SU-DHL-6 (cell line): ENCODE results near the gene HLA-C.

ENCODE experiments used
- H2AFZ ChIP-seq: fragments of 200-600 bp; sonication (generic); 2 replicates; pipeline ENCODE4 v1.6.1; 2014; ENCODE audit warnings: low read depth, mild to moderate bottlenecking, moderate library complexity, mixed read lengths, antibody characterized with exemption, low read length; ENCODE audit not compliant: severe bottlenecking
- H3F3A ChIP-seq: fragments of 200-600 bp; shearing (Covaris generic); 2 replicates; pipeline ENCODE4 v1.6.0; 2016; ENCODE audit warnings: antibody characterized with exemption, mild to moderate bottlenecking; ENCODE audit not compliant: insufficient read depth
- H3K27ac ChIP-seq: fragments of 200-600 bp; sonication (generic); 2 replicates; pipeline ENCODE4 v1.5.1; 2016; ENCODE audit warnings: low read depth, mild to moderate bottlenecking, low read length, moderate library complexity, mixed read lengths
- H3K27me3 ChIP-seq: fragments of 200-600 bp; sonication (generic), shearing (Covaris generic); 2 replicates; pipeline ENCODE4 v1.6.0; 2014; ENCODE audit warnings: mild to moderate bottlenecking, low read length
- H3K36me3 ChIP-seq: fragments of 200-600 bp; sonication (generic); 2 replicates; pipeline ENCODE4 v1.6.1; 2014; ENCODE audit warnings: mild to moderate bottlenecking, low read length, mixed read lengths
- H3K4me2 ChIP-seq: fragments of 300-600, 200-600 bp; shearing (Covaris generic), sonication (generic); 2 replicates; pipeline ENCODE4 v1.6.0; 2014; ENCODE audit warnings: low read length, low read depth, mild to moderate bottlenecking; ENCODE audit not compliant: poor library complexity, severe bottlenecking
- H3K4me3 ChIP-seq: fragments of 200-600 bp; sonication (generic); 2 replicates; pipeline ENCODE4 v1.5.1; 2014; ENCODE audit warnings: antibody characterized with exemption, low read length, mild to moderate bottlenecking, mixed read lengths; ENCODE audit not compliant: insufficient read depth, poor library complexity, severe bottlenecking
- H3K79me2 ChIP-seq: fragments of 200-600 bp; sonication (generic); 2 replicates; pipeline ENCODE4 v1.6.1; 2014; ENCODE audit warnings: mild to moderate bottlenecking, low read length, moderate library complexity; ENCODE audit not compliant: insufficient read depth
- H3K9ac ChIP-seq: fragments of 200-600 bp; sonication (generic); 2 replicates; pipeline ENCODE4 v1.7.0; 2014; ENCODE audit warnings: mild to moderate bottlenecking, low read length
- H3K9me2 ChIP-seq: fragments of 200-600 bp; sonication (generic); replicated peaks from 2 replicates; pipeline ENCODE4 v1.6.1; 2014; ENCODE audit warnings: low read length; ENCODE audit not compliant: insufficient read depth
- H3K9me3 ChIP-seq: fragments of 200-600 bp; sonication (generic); 2 replicates; pipeline ENCODE4 v1.6.1; 2014; ENCODE audit warnings: low read length, mixed read lengths; ENCODE audit not compliant: insufficient read depth
- H4K20me1 ChIP-seq: fragments of 200-600 bp; sonication (generic); 2 replicates; pipeline ENCODE4 v1.6.1; 2014; ENCODE audit warnings: low read depth, mild to moderate bottlenecking, antibody characterized with exemption, low read length, moderate library complexity, mixed read lengths
- EZH2phosphoT487 ChIP-seq: fragments of 200-600 bp; sonication (generic), shearing (Covaris generic); conservative IDR thresholded peaks from 2 replicates; pipeline ENCODE4 v1.6.1; 2018; ENCODE audit warnings: mild to moderate bottlenecking, antibody characterized with exemption, low read length, moderate library complexity, mixed read lengths
- TF ChIP-seq, protein P1 (sequence below): fragments of 200-600 bp; sonication (generic); IDR thresholded peaks from one replicate; pipeline ENCODE4 v1.5.1; 2017; ENCODE audit warnings: antibody characterized with exemption, mild to moderate bottlenecking, low read length, moderate library complexity; ENCODE audit not compliant: insufficient read depth, poor library complexity, severe bottlenecking

HLA-C gene

DNA sequence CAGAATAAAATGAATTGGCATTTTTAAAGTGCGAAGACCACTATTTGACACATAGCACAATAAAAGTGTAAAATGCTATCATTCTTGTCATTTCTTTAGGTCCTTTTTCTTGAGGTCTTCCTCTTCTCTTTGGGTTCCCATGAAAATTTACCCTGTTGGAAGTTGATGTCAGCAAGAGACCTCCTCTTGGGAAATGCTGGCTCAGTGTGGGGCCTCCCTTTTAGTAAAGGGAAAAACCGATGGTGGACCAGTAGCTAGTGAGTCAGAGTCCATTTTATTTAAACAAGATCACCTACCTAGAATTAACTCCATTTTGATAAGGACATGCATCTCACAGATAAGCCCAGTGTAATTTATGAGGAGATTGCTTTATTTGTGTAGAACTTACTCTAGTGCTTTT, 37.7 kb upstream of the HLA-C start:
- Histone ChIP-seq H3K36me3 (no peaks in the 10 kb centered on the region), H3K9me2 (no peaks in the 10 kb centered on the region), H3K9ac (no peak overlapping the region), H3K27me3 (no peaks in the 10 kb centered on the region), H3K4me3 (no peak overlapping the region), H3K79me2 (no peaks in the 10 kb centered on the region), H2AFZ (no peak overlapping the region), H3K4me2 (no peak overlapping the region), H3F3A (no peaks in the 10 kb centered on the region), H3K27ac (no peak overlapping the region), H4K20me1 (no peaks in the 10 kb centered on the region), H3K9me3 (no peaks in the 10 kb centered on the region)
- TF ChIP-seq EZH2phosphoT487, result no peak
- TF ChIP-seq, protein P1, sequence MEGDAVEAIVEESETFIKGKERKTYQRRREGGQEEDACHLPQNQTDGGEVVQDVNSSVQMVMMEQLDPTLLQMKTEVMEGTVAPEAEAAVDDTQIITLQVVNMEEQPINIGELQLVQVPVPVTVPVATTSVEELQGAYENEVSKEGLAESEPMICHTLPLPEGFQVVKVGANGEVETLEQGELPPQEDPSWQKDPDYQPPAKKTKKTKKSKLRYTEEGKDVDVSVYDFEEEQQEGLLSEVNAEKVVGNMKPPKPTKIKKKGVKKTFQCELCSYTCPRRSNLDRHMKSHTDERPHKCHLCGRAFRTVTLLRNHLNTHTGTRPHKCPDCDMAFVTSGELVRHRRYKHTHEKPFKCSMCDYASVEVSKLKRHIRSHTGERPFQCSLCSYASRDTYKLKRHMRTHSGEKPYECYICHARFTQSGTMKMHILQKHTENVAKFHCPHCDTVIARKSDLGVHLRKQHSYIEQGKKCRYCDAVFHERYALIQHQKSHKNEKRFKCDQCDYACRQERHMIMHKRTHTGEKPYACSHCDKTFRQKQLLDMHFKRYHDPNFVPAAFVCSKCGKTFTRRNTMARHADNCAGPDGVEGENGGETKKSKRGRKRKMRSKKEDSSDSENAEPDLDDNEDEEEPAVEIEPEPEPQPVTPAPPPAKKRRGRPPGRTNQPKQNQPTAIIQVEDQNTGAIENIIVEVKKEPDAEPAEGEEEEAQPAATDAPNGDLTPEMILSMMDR, result no peak

DNA sequence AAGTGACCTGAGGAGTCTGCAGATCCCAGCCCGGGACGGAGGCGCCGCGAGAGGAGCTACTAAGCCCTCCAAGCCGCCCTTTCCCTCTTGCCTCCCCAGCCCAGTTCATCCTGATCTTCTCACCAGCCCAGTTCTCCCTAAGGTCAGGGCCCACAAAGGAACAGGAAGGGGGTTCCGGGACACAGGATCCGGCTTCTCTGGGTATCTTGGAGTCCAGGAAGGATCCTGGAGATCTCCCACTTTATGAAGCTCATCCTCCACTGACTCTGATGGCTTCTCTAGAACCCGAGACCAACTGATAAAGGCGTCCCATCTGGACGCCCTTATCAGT, 36.9 kb upstream of the HLA-C start:
- Histone ChIP-seq H2AFZ (no peak overlapping the region), H3F3A (no peaks in the 10 kb centered on the region), H3K4me3 (no peak overlapping the region), H3K36me3 (no peaks in the 10 kb centered on the region), H3K9me3 (no peaks in the 10 kb centered on the region), H3K27me3 (no peaks in the 10 kb centered on the region), H3K4me2 (no peak overlapping the region), H4K20me1 (no peaks in the 10 kb centered on the region), H3K9ac (no peak overlapping the region), H3K79me2 (no peaks in the 10 kb centered on the region), H3K27ac (no peak overlapping the region), H3K9me2 (no peaks in the 10 kb centered on the region)
- TF ChIP-seq, protein P1, result no peak
- no peak for TF ChIP-seq EZH2phosphoT487

DNA sequence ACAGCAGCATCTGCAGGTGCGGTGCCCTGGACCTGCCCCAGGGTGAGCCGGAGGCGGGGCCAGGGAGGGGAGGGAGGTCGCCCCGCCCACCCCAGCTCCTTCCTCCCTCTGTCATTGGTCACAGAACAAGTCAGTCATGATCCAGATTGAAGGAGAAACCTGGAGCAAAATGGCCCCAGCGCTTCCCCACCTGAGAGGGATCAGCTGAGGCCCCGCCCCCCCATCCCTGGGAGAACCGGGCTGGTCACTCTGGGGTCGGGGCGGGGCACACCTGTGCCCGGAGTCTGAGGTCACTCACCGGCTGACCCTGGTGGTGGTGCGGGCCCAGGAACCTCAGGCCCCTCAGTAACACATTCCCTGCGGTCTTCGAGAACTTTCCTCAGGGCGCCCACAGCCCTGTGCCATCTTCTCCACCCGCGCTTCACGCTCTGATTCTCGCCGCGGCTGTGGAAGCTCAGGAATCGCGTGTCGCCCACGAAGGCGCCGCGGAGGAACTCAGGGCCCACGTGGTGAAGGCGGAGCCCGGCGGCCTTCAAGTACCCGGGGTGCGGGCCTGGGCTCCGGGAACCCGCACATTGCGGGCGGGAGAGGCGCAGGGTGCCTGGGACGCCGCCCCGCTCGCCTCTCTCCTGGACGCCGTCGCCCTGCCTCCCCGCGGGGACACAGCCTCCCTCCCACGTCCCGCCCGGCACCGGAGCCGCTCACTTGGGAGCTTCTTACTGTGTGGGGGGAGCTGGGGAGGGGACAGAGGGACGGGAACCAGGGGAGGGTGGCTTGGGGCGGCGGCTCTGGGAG, 36.4 kb upstream of the HLA-C start:
- no peak overlapping the region for H3K27ac ChIP-seq
- H3K79me2 ChIP-seq, result no peaks in the 10 kb centered on the region
- H3F3A ChIP-seq, result no peaks in the 10 kb centered on the region
- no peak overlapping the region for H3K4me3 ChIP-seq
- no peak for TF ChIP-seq EZH2phosphoT487
- TF ChIP-seq, protein P1, result no peak
- H4K20me1 ChIP-seq, result no peaks in the 10 kb centered on the region
- H3K9ac ChIP-seq, result no peak overlapping the region
- H3K9me3 ChIP-seq, result no peaks in the 10 kb centered on the region
- H3K9me2 ChIP-seq, result no peaks in the 10 kb centered on the region
- no peak overlapping the region for H2AFZ ChIP-seq
- no peak overlapping the region for H3K4me2 ChIP-seq
- no peaks in the 10 kb centered on the region for H3K36me3 ChIP-seq
- no peaks in the 10 kb centered on the region for H3K27me3 ChIP-seq
